Raji (cell line): ENCODE measurements around the gene CTIF.

ENCODE experiments used
- POLR2A ChIP-seq: IDR thresholded peaks from 2 replicates; pipeline ENCODE4 v1.6.1; 2011; ENCODE audit warnings: low read depth, low read length, control low read depth; ENCODE audit not compliant: insufficient read depth

CTIF gene

DNA sequence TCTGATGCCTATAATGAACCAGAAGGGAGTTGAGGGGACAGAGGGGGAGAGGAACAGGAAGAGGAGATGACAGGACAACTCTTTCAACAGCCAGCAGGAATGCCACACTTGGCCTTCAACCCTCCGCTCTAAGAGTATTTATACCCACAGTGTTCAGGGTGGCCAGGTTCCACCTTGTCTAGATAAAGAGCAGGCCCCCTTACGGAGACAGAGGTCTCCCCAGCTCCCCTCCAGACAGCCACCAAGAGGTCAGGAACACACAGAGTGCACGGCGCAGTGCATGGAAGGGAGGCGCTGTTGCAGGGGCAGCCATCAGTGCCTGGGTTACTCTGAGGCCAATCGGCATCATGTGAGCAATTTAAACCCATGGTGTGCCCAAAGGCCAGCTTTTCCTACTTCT, 235.0 kb downstream of the CTIF start:
- TF ChIP-seq POLR2A: no peak

DNA sequence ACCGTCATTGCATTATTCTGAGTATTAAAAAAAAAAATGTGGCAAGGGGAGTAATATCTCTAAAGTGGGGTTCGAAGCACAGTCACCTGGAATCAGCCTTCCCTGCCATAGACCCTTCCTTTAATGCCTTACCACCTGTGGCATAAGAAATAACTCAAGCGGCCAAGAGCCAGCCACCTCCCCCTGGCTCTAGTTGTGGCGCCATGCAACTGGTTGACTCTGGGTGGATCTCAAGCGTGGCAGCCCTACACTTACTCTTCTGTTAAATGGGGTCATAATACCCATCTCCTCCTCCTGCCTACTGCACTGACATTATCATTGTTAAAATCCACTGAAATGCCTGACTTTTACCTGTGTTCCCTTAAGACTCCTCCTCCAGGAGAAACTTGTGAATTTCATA, 236.1 kb downstream of the CTIF start:
- no peak for TF ChIP-seq POLR2A

DNA sequence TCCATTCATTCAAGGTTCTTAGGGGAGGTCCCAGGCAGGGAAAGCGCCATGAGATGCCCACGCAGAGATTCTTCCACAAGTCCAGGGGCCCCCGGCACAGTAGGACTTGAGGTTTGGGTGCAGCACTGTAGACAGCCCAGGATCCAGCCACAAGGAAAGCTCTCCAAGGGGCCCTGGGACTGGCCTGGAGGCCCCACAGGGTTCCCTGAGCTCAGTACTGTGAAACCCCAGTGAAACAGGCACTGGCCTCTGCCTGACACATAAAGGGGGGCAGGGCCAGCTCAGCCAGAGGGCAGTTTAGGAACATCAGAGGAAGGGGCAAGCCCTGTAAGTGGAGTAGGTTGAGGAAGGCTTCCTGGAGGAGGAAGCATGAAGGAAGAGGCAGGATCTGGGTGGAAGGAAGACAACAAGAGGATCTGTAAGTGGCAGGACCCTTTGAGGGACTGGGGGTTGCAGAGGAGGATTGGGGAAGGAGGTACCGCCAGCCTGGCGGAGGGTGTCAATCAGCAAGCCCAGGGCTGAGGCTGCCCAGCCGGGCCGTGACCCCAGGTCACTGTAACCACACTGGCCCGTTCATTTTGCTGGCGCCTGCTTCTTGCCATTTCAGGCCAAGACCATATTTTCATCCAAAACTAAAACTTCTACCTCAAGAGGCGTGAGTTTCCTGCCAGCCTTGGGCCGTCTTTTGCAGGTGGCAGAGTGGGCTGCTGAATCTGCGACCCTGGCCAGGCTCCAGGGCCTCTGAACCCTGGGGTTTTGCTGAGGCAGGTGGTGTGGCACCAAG, 236.7 kb downstream of the CTIF start:
- TF ChIP-seq POLR2A: no peak

DNA sequence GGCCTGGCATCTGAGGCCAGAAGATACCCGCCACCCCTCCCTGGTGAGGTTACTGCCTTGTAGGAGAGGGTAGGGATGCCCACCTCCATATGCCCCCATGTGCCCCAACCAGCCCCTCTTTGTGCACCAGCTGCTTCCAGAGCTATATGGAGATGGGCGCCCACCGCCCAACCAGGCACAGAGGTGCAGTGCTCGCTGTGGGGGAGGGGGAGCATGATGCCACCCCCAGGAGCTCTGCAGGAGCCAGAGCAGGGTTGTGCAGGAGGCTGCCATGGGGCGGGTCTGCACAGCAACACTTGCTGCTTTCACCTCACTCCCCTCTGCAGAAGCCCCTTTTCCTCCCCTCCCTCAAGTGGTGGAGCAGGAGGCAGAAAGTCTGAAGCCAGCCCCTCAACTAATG, 237.3 kb downstream of the CTIF start:
- TF ChIP-seq POLR2A: no peak

DNA sequence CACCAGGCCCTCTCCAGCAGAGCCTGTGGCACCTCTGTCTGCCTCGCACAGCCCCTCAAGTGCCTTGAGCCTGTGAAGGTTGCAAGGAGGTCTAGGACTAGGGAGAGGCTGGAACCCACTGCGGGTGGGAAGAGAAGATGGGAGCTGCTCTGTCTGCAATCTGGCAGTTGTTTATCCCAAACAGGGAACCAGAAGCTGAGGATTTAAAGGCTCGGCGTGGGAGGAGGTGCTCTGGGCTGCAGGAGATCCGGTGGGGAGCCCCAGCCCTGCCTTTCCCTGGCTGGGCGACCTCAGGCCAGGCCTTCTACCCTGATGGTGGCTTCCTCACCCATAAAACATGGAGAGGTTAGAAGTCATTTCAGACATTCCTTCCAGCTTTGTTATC, 237.8 kb downstream of the CTIF start:
- TF ChIP-seq POLR2A: no peak

DNA sequence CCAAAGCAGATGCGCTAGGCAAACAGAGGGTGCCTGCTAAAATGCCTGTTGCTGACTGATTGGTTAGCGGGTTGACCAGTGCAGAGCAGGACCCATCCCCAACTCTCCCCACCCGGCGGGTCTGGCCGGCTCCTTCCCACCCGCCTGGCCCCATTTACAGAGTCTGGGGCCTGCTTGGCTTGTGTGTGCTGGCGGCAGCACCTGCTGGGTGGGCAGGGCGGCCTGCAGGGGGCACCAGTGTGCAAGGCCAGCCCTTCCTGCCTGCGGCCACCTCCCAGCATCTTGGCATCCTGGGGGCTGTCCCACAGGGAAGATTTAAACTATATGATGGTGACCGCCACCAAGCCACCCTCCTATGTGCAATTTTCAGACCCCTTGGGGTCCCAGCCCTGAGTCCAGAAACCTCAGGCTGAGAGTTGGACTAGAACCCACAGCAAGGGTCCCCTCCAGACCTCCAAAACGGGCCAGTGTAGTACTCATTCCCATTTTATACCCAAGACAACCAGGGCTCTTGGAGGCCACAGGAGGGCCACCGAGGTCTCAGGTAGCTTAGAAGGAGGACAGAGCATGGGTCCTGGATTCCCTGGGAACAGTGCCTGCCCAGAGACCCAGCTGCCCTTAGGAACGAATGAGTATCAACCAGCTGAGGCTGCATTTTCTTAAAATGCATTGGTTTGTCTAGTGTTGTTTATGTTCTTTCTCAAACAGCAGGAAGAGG, 238.4 kb downstream of the CTIF start:
- no peak for TF ChIP-seq POLR2A

DNA sequence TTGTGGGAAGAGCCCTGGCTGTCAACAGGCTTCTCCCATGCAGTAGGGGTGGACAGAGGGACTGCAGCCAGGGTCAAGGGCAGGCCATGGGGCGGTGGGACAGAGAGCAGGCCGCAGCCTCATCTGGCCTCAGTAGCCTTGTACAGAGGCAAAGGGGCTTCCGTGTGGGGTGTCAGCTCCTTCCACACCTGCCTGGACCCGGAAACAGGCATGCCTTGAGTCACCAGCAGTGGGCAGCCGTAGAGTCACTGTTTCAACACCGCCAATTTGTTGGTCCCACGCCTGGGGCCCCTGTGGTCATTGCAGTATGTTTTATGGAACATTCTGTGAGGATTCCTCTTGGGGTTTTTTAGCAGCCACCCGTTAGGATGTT, 238.9 kb downstream of the CTIF start:
- TF ChIP-seq POLR2A: no peak

DNA sequence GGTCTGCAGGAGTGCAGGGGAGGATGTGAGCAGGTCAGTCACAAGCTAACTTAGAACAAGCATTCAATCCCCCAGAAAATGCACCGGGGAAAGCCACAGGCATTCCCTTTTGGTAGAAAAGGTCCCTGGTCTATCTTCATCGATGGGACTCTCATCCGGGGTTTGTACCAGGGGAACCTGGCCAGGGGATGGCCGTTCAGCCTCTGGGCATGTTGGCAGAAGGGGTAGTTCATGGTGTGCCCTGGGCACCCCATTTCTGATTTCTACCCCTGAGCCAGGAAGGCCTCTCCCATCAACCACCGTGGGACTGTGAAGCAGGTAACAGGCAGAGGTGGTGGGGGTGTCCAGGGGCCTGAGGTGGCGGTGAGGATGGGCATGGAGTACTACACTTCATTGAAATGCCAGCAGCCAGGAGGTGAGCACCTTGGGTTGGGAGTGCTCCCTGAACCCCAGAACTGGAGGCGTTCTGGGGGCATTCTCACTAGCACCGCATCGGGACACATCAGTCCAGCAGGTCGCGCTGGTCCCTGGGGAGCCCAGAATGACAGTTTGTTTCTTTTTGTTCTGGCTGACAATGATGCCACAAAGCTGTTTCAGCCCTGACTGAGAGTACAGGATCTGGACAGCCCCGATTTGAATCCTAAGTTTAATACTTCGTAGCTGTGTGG, 239.6 kb downstream of the CTIF start:
- no peak for TF ChIP-seq POLR2A

DNA sequence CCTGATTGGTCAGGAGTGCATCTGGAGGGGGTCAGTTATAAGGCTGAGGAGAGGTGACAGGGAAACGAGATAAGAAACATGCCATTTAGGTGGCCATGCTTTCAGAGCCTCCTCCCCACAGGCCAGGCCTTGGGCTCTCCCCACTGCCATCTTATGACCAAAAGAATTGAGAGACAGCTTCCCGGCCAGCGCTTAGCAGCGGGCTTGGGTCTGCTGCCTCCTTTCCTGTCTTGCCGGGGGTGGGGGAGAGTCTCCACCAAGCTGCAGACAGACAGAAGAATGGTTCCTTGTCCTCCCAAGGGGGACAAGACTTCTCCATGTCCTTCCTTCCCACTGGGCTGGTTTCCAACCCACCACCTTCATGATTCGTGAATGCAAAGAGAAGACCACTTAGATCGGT, 240.6 kb downstream of the CTIF start:
- TF ChIP-seq POLR2A: no peak

DNA sequence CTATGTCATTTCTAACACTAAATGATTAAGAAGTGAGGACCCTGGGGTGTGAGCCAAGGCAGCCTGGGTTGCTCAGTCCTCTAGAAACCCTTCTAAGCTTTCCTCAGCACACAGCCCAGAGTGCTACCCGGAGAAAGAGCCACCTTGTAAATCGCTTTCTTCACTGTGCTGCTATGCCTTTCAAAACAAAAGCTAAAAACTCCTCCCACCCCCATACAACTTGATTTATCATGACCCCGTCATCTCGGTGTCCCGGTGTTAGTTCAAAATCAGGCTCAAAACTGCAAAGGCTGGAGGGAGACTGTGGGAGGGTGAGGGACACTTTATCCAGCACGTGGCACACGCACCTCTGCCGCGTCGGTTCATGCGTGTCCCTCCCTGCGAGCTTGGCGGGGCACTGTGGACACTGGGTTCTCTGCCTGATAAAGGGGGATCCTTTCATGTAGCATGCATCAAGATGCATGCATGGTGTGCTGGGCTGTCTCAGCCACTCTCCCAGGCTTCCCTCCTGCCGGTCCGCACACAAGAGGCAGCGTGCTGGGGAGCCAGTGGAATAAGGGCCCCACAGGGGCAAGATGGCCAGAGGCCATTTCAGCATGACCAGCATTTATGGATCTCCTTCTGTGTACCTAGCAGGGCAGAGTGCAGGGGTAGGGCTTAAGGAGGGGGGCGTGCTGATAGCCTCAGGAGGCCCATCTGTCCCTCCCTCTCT, 241.5 kb downstream of the CTIF start:
- TF ChIP-seq POLR2A: no peak

DNA sequence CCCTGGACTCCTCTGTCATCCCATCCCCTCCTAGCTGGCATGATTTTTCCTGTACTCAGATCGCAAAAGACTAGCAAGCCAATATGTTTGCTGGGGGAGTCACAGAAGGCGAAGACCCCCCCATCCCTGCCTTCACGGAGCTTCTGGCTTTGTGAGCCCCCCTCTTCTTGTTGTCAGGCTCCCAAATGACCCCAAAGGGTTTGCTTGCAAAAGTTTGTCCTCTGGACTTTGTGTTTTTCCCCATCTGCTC, 242.0 kb downstream of the CTIF start:
- TF ChIP-seq POLR2A: no peak

DNA sequence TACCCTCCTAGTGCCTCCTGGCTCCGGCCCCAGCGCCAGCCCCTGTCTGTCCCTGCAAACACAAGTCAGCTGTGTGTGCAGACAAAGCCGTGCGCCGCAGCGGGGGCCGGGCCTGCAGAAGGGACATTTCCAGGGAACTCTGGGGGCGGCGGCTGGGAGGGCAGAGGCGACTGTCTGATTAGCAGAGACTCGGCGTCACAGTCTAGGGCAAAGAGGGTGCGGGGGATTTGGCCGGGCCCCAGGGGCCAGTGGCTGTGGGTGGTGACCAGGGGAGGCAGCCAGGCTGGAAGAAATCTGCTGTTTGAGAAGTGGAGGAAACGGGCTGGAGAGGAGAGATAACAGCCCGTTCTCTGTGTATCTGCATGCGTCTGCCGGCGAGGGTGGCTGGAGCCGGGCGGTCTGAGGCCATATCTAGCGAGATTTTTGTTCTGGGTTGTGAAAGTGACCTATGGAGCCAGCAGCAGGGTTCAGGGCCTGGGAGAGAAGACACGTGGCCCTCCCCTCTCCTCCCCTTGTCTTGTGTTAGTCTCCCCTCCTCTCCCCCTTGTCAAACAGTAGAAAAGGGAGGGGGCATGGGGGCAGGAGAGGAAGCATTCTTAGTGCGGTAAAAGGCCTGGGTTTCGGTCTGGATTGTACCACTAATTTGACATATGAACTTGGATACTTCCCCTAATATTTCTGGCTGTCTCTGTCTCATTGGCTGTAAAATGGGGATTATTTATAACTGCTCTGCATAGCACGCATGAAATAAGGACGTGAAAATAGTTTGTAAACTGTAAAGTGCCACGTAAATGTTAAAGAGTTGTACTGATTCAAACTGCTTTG, 242.5 kb downstream of the CTIF start:
- TF ChIP-seq POLR2A: no peak

DNA sequence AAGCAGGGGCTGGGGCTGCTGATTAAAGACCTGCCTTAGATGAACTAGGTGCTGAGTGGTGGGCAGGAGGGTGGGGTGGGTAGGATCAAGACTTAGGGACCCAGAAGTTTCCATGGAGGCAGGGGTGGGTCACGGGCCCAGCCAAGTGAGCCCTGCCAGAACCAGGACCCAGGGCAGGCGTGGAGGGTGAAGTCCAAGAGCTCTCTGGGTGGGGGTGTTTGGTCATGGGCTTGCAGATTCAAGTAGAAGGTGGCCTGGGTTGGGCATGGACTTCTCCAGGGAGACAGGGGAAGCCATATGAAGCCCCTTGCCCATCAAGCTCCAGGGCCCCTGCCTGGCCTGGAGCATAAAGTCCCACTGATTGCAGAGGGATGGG, 243.1 kb downstream of the CTIF start:
- TF ChIP-seq POLR2A: no peak

DNA sequence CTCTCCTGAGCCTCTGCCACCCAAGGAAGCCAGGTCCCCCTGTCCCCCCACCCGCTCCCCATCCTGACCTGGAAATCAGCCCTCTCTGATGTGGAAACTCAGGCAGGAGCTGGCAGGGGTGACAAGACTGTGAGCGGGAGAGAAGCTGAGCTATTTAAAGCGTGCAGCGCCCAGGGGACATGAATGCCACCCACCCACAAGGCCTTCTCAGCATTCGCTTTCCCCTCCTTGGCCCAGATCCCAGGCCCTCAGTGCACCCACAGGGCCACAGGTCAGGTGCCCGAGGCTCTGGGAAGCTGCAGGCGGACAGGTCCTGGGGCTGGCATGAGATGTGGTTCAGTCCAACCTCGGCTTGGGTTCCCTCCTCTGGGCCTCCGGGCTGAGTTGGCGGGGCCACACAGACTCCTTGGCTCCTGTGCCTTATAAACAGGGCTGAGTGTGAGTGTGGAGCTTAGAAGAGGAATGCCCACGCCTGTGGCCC, 243.6 kb downstream of the CTIF start:
- no peak for TF ChIP-seq POLR2A
